Brain pericyte (primary cell): ENCODE data around the gene ATG16L1.

Experiments used
- DNase-seq: peaks from one replicate; pipeline ENCODE4 v3.0.0-alpha.2; 2012; ENCODE audit warnings: low read depth, low spot score

ATG16L1 gene

DNA sequence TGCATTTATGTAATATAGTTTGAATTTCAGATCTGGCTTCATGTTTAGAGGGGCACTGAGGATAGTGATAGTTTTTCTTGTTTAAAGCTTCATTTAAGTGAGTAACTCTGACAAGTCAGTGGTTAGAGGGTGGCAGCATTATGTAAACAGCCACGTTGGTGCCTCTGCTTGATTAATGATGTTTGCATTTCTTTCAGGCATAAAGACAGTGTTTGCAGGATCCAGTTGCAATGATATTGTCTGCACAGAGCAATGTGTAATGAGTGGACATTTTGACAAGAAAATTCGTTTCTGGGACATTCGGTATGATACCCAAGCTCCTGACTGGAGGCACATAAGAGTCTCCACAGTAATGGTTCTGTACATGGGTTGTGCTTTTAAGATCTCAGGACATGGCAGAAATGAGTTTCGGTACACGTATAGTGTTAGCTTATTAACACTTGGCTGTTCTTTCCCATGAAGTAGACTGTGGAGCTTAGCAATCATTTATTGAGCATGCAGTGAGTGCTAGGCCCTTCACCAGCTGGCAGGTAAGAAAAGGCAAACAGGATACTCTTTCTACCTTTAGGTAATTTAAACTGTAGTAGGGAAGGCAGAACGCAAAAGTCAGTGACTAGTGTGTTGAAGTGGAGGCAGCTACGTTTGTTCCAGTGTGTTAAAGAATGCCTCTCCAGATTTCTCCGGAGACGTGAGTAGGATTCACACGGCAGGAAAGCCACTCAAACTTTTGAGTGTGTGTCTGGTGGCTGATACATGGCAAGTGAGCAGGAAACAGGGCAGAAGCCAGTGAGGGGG is 38.8 kb downstream of the ATG16L1 start:
- no peak for DNase-seq

DNA sequence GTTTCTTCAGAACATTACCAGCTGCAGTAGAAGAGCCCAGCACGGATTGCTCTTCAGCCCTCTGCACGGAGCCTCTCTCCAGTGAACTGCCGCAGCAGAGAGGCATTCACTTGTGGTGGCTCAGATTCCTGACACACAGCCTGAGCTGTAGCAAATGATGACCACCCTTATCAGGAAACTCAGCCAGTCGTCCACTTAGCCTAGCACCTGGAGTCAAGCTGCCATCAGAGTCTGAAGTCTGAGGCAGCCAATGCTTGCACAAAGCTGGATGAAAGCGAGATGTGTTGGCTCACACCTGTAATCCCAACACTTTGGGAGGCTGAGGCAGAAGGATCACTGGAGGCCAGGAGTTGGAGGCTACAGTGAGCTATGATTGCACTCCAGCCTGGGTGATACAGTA is 44.4 kb downstream of the ATG16L1 start:
- DNase-seq, result no peak

DNA sequence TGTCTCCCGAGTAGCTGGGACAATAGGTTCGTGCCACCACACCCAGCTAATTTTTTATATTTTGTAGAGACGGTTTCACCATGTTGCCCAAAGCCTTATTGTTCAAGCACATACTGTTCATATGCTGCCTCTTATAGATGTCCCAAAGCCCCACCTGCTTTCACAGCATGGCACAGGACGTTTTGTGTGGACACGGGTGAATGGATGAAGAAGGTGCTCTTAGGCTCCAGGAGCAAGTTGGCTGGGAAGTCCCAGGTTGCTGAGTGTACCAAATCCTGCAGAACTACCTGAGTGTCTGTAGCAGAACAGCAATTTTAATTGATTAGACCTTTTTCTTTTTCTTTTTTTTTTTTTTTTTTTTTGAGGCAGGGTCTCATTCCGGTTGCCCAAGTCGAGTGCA is 45.6 kb downstream of the ATG16L1 start:
- DNase-seq, result no peak

DNA sequence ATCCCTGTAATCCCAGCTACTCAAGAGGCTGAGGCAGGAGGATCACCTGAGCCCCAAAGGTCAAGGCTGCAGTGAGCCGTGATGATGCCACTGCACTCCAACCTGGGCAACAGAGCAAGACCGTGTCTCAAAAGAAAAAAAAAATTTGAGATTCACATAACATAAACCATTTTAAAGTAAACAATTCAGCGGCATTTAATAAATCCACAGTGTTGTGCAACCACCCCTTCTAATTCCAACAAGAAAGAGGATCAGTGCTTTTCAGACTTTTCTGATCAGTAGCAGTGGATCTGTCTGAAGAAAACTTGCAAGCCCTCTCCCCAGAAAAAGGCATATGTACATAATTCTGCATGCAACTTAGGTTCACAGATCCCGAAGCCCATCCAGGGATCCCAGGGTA is 48.9 kb downstream of the ATG16L1 start:
- no peak for DNase-seq

DNA sequence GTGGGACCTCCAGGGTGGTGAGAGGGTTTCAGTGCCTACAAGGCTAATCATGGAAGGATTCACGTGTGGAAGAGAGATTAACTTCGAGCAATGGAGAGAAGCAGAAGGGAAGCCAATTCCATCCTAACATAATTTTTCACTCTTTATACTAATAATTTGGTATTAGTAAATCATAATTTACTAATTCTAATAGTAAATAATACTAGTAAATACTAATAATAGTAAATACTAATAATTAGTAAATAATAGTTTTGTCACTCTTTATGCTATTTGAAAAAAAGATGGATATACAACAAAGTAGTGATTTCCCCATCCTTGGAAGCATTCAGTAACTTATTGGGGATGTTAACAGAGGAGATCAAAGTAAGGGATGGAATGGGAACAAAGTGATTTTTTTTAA is 49.8 kb downstream of the ATG16L1 start:
- DNase-seq, result no peak

DNA sequence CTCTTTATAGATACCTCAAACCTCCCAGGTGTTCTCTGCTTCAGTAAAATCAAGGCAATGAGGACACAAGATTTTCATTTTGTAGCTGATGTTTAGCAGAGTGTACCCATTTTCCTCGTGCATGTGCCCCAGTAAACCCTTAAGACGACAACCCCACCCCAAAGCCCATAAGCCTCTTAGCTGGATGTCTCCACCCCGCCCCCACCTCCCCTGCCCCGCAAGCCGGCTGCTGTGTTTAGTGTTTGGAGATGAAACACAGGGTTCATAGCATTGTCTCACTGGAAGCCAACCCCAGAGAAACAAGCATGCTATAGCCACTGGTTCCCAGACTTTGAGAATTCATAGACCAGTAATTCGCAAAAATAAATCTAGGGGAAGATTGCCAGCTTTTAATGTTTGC is 50.3 kb downstream of the ATG16L1 start:
- DNase-seq, result no peak

DNA sequence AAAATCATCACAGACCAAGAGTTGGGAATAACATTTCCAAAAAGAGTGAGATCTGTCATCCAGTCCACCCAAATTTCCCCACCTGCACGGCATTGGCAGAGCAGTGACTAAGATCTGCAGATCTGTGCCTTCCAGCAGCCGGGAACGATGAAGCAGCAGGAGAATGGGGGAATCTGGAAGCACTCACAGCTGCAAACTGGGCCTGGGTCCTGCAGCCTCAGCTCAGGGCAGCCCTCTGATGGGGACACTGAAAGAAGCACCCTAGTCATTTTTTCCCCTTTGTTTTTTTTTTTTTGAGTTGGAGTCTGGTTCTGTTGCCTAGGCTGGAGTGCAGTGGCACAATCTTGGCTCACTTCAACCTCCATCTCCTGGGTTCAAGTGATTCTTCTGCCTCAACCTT is 51.8 kb downstream of the ATG16L1 start:
- no peak for DNase-seq

DNA sequence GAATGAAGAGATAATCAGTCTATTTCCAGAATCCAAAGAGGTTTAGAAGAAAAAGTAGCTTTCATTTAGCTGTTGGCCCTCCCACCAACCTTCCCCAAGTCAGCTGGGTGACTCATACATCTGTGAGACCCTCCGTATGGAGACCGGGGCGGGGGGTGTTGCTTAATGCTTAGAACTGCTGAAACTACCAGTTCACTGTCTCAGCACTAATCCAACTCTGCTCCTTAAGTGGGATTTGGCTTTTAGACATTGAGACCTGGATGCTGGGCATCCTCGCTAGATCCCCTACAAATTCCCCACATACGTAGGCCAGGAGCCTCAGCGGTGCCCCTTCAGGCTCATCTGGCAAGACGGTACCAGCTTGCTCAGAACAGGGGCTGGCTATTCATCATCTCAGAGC is 56.1 kb downstream of the ATG16L1 start, which contains the start of gene SAG:
Gene SAG (plus strand): TSS at position 252 of the 400 bp plus-strand sequence. CDS start 1,374 bp downstream, outside the sequence.
- no peak for DNase-seq

DNA sequence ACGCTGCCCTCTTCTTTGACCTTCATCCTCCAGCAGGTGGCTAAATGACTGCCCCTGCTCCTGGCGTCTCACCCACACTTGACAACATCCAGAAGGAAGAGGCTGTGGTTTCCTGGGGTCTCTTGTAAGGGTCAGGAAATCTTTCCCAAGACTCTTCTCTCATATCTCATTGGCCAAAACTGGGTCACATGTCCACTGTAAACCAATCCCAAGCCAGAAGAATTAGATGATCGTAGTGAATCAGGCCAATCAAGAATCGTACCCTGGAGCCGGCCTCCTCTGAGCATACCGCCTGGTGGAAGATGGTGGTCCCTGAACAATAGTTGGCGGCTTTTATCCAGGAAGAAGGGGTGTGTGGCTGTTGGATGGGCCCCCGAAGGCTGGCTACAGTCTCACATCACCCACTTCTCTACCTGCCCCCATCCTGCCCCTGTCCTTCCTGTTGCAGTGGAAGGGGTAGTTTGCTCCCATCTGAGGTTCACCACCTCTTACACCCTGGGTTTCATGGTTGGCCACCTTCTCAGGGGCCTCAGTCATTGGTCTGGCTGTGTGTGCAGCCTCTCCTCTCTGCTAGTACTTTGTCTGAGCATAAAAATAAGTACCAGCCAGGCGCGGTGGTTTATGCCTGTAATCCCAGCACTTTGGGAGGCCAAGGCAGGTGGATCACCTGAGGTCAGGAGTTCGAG is 59.9 kb downstream of the ATG16L1 start:
- DNase-seq, result no peak

DNA sequence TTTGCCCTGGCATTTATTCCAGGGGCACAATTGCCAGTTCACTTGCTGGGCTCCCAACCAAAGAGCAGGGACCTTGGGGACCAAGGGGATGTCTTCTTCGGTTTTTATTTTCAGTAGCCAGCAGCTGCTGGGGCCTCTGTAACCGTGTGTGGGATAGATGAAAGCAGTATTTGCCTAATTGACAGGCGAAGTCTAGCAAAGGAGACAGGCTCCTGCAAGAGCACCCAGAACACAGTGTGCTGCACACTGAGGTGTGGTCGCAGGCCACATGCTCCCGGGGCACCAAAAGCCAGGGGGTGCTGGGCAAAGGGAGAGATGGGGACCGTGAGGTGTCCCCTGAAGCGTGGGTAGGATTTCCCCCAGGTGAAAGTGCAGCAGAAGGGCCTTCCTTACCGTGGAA is 61.4 kb downstream of the ATG16L1 start:
- DNase-seq, result no peak

DNA sequence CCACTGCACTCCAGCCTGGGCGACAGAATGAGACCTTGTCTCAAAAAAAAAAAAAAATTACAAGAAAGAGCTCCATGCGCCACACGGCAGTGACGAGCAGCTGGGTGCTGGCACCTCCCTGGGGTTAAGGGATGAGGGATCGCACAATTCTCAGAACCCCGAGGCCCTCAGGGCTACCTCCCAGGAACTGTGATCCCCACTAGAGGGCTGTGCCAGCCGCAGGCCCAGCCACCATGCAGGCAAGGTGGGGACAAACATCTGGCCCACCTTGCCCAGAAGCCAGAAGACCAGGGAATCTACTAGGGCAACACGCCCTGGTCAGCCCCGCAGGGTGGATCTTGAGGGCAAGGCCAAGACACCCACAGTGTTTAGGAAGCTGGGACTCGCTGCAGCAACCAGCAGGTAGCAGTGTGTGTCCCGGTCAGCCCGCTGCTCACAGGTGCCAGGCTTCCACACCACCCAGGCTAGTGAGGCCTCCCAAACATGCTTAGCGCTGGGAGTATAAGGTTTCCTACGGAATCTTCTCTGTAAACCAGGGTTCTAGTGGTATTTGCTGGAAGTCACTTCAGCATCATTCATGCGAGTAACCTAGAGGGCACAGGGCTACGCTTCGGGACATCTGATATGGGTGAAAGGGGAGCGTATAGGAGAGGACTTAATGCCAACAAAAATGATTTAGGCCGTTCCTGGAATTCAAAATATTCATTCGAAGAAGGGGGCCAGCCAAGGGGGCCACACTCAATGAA is 62.9 kb downstream of the ATG16L1 start:
- DNase-seq, result no peak

DNA sequence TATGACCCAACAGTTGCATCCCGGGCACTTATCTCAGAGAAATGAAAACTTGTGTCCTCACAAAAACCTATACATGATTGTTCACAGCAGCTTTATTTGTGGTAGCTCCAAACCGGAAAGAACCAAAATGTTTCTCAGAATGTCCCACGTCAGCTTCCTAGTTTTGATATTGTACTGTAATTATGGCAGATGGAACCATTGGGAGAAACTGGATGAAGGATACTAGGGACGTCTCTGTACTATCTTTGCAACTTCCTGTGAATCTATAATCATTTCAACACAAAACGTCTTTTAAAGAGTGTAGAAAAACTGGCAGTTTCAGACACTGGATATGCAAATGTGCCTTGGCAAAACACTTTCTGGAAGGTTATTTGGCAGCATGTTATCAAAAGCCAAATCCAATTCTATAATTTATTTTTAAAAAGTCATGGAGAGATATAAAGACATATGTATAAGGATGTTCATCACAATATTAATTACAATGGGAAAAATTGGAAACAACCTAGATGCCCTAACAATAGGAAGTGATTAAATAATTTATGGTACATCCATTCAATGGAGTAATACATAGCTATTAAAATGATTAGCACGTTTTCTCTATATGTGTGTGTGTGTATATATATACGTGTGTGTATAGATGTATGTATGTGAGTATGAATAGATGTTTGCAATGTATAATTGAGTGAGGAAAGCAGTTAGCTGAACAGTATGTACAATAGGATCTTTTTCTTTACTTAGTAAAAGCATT is 65.9 kb downstream of the ATG16L1 start:
- DNase-seq, result no peak

DNA sequence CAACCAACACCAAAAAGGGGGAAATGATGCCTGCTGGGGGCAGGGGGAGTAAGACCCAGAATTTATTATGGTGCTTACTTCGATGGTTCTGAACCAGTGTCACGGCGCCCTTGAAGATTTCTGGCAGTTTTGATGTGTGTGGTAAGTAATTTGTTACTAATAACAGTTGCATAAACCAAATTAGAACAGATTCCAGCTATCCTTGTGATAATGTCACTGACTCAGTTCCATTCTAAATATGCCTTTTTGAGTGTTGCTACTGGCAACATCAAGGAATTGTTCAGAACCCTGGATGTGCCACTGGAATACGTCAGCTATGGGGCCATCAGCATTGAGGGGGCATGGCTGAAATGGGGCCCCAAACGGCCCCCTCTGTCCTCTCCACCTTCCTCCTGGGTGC is 67.8 kb downstream of the ATG16L1 start:
- DNase-seq, result no peak

DNA sequence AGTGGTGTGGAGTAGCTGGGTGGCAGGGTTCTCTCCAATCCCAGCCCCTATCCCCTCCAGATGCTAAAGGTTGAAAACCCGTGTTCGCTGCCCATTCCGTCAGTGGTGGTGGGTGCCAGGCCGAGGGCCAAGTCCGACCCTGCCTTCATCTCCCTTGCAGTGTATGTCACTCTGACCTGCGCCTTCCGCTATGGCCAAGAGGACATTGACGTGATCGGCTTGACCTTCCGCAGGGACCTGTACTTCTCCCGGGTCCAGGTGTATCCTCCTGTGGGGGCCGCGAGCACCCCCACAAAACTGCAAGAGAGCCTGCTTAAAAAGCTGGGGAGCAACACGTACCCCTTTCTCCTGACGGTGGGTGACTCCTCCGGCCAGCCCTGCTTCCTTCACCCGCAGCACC is 69.0 kb downstream of the ATG16L1 start:
- DNase-seq, result no peak

DNA sequence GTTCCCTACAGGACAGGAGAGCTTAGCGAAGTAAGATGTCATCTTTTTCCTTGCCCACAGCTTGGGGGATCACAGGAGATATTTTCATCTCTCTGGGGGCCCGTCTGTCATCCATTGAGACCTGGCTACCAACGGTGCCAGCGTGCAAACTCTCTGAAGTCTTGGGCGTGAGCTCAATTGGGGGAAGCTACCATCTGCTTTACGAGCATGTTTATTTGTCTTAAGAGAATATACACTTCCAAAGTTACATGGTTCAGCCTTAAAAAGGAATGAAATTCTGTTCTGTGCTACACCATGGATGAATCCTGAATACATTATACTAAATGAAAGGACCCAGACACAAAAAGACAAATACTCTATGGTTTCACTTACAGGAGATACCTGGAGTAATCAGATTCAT is 69.7 kb downstream of the ATG16L1 start:
- no peak for DNase-seq

DNA sequence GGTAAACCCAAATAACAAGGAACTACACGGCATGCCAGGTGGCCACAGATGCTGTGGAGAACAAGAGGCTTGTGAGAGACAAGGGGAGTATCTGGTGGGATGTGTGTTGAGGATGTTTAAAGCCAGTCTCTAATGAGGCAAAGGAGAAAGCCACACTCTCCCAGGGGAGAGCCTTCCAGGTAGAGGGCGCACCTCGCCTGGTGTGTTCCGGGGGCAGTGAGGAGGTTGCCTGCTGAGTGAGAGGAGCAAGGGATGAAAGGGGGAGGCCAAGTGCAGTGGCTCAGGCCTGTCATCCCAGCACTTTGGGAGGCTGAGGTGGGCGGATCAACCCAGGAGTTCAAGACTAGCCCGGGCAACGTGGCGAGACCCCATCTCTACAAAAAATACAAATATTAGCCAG is 72.4 kb downstream of the ATG16L1 start:
- no peak for DNase-seq

DNA sequence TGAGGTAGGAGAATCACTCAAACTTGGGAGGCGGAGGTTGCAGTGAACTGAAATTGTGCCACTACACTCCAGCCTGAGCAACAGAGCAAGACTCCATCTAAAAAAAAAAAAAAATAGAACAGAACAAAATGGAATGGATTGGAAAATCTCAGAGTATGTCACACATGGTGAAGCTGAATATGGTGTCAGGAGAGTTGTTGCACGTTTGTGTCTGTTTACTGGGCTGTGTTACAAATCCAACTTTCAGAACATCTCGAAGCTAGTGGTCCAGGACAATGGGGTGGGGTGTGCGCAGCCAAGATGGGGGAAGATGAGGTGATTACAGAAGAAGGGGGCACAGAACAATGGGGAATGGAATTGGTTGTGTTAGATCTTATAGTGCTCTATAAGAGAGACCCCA is 73.8 kb downstream of the ATG16L1 start:
- DNase-seq, result no peak

DNA sequence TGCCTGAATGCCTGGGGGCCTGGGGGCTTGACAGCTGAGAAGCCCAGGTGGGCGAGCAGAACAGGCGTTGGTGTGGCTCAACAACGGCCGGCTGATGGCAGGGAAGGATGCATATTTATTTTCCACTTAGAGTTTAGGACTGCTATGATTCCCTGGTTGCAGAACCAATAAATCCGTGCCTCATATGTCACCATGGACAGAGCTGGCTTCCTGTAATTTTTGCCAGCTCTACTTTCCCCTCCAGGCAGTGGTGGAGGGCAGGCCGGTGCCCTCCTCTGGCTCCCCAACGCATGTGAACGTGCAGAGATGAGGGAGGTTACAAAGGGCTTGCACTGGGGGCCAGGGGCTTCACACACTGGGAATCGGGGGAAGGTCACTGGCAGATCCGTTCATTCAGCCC is 74.3 kb downstream of the ATG16L1 start:
- DNase-seq, result no peak

DNA sequence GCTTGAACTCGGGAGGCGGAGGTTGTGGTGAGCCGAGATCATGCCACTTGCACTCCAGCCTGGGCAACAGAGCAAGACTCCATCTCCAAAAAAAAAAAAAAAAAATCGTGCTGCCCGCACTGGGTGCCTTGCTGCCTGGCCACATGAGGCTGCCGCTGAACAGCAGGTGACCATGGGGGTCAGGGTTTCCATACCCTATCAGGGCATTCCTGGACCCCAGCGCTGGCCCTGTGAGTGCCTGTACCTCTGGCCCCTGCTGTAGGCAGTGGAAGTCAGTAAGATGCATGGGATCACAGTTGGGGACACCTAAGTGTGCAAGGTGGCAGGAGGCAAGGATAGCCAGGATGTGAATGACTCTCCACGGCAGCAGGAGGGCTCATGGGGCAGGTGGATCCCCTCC is 75.0 kb downstream of the ATG16L1 start:
- DNase-seq, result no peak

DNA sequence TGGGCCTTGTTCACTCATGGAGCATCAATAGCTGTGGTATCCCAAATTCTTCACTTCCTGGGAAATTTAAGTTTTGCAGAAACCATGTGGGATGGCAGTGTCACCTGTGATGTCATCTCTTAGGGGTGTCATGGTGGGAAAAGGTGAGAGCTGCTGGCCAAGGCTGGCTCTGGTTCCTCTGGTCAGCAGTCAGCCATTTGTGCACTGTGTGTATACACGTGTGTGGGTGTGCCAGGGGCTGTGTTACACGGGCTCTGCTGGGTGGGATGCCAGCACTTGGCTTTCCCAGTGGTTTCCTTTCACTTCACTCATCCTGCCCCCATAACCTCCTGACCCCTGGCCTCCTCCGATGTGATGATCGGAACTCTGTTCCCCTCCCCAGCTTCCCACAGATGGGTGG is 77.4 kb downstream of the ATG16L1 start:
- no peak for DNase-seq

DNA sequence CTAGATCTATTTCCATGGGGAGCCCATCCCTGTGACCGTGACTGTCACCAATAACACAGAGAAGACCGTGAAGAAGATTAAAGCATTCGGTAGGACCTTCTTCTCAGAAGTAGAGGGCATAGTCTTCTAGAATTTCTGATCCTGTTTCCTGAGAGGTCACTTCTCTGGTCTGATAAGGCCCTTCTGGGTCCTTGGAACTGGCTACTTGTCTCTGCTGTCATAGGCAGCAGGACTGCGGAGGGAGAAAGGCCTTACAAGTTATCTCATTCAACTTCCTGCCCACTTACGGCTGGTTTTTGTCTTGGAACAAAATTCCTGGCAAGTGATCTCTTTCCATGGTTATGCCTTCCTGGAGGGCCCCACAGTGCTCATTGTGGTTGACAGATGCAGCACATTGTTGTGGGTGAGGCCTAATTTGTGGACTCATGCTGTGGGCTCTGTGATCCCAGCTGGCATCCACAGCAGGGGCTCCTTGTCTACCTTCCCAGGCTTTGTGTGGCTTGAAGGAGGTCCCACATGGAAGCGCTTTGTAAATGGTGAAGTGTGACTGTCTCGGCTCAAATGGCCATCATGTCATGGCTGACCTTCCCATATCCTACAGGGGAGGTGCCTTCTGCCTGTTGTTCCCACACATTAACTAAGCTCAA is 78.1 kb downstream of the ATG16L1 start:
- DNase-seq, result no peak
